Loucy (cell line): ENCODE data around the gene PAPPA2.

Experiments
- CTCF ChIP-seq: fragments of 200-600 bp; sonication (generic); conservative IDR thresholded peaks from 2 replicates; pipeline ENCODE4 v1.5.1; 2014; ENCODE audit warnings: mild to moderate bottlenecking, antibody characterized with exemption, low read length
- EZH2phosphoT487 ChIP-seq: fragments of 200-600 bp; IDR thresholded peaks from 2 replicates; pipeline ENCODE4 v1.6.1; 2018; ENCODE audit warnings: antibody characterized with exemption, mild to moderate bottlenecking, moderate library complexity, borderline replicate concordance

GRCh38 chr1:176557543-176558258 lies 94.7 kb downstream of the PAPPA2 start:
- TF ChIP-seq CTCF: no peak
- no peak for TF ChIP-seq EZH2phosphoT487
